ENCODE measurements around the gene SLC35B3.

GRCh38 chr6:8442150-8442549, 6.8 kb upstream of the SLC35B3 start:
- TF ChIP-seq CTCF (IDR thresholded peaks at IDR 0.05), result no peak
- TF ChIP-seq POLR2A (IDR thresholded peaks at IDR 0.05), result no peak

Measured in body of pancreas (tissue), 4 donors.